GM12891 (cell line): ENCODE measurements around the gene HORMAD2.

ENCODE experiments used
- DNase-seq: peaks from one replicate; pipeline ENCODE4 v3.0.0; 2011; ENCODE audit warnings: low spot score; ENCODE audit not compliant: insufficient read length
- FAIRE-seq: peaks from 2 replicates; lab custom pipeline; 2011; peaks lifted over from hg19 to GRCh38; lab: Jason Lieb, UNC
- PAX5 ChIP-seq: IDR thresholded peaks from 2 replicates; pipeline ENCODE4 v1.6.1; 2011; ENCODE audit warnings: low read length, moderate library complexity, mild to moderate bottlenecking; ENCODE audit not compliant: insufficient read depth, severe bottlenecking
- POLR2A ChIP-seq: IDR thresholded peaks from 2 replicates; pipeline ENCODE4 v1.6.1; 2011; ENCODE audit warnings: low read depth, low read length, control low read depth
- POLR2AphosphoS5 ChIP-seq: IDR thresholded peaks from 2 replicates; pipeline ENCODE4 v1.6.1; 2011; ENCODE audit warnings: low read depth, low read length, control low read depth
- POU2F2 ChIP-seq: IDR thresholded peaks from 2 replicates; pipeline ENCODE4 v1.6.1; 2011; ENCODE audit warnings: low read depth, mild to moderate bottlenecking, control low read depth, low read length, moderate library complexity
- SPI1 ChIP-seq: IDR thresholded peaks from 2 replicates; pipeline ENCODE4 v1.6.1; 2011; ENCODE audit warnings: low read depth, low read length, control low read depth
- TAF1 ChIP-seq: IDR thresholded peaks from 2 replicates; pipeline ENCODE4 v1.6.1; 2011; ENCODE audit warnings: low read depth, low read length, control low read depth

The HORMAD2 gene

GRCh38 chr22:30127749-30128166 lies 47.5 kb downstream of the HORMAD2 start:
- DNase-seq (no peak), FAIRE-seq (no peak)
- TF ChIP-seq POLR2A = no peak
- TF ChIP-seq TAF1 = no peak
- TF ChIP-seq SPI1 = no peak
- TF ChIP-seq POU2F2 = no peak
- no peak for TF ChIP-seq PAX5
- TF ChIP-seq POLR2AphosphoS5 = no peak

GRCh38 chr22:30128511-30128910 lies 48.2 kb downstream of the HORMAD2 start:
- TF ChIP-seq POU2F2 (no peak), POLR2A (no peak), PAX5 (no peak), TAF1 (no peak), POLR2AphosphoS5 (no peak), SPI1 (no peak)
- FAIRE-seq = no peak
- DNase-seq = no peak

- no peak for TF ChIP-seq SPI1
- no peak for TF ChIP-seq POLR2AphosphoS5
- TF ChIP-seq TAF1 = no peak
- no peak for TF ChIP-seq POU2F2
- no peak for TF ChIP-seq PAX5
- no peak for TF ChIP-seq POLR2A
These were observed 49.4 kb downstream of the HORMAD2 start for GRCh38 chr22:30129636-30130035.

GRCh38 chr22:30132290-30132996 lies 52.2 kb downstream of the HORMAD2 start:
- no peak for DNase-seq
- TF ChIP-seq POU2F2 (no peak), POLR2A (no peak), PAX5 (no peak), TAF1 (no peak), SPI1 (no peak), POLR2AphosphoS5 (no peak)
- no peak for FAIRE-seq

More at GRCh38 chr22:30129636-30130035, 49.4 kb downstream of the HORMAD2 start:
- FAIRE-seq (no peak), DNase-seq (no peak)

- no peak for FAIRE-seq
- TF ChIP-seq TAF1 (no peak), POLR2AphosphoS5 (no peak), POLR2A (no peak), PAX5 (no peak), POU2F2 (no peak), SPI1 (no peak)
- DNase-seq = no peak
These were observed 60.1 kb downstream of the HORMAD2 start for GRCh38 chr22:30140414-30140813.

GRCh38 chr22:30143265-30143664 lies 63.0 kb downstream of the HORMAD2 start:
- no peak for FAIRE-seq
- TF ChIP-seq SPI1 = no peak
- TF ChIP-seq PAX5 = no peak
- no peak for TF ChIP-seq POLR2AphosphoS5
- TF ChIP-seq TAF1 = no peak
- no peak for TF ChIP-seq POU2F2
- no peak for DNase-seq

GRCh38 chr22:30144391-30144790 lies 64.1 kb downstream of the HORMAD2 start:
- FAIRE-seq = no peak
- DNase-seq = no peak
- TF ChIP-seq TAF1 (no peak), PAX5 (no peak), SPI1 (no peak), POU2F2 (no peak), POLR2AphosphoS5 (no peak), POLR2A (no peak)

GRCh38 chr22:30150212-30150611 lies 69.9 kb downstream of the HORMAD2 start:
- DNase-seq (no peak), FAIRE-seq (no peak)
- TF ChIP-seq PAX5 = no peak
- no peak for TF ChIP-seq POU2F2
- no peak for TF ChIP-seq SPI1
- no peak for TF ChIP-seq POLR2AphosphoS5
- no peak for TF ChIP-seq TAF1

- FAIRE-seq (no peak), DNase-seq (no peak)
- TF ChIP-seq PAX5 (no peak), SPI1 (no peak), POU2F2 (no peak), POLR2A (no peak), TAF1 (no peak), POLR2AphosphoS5 (no peak)
These were observed 78.0 kb downstream of the HORMAD2 start for GRCh38 chr22:30158277-30158676.
